Stimulated activated memory B cell treated with anti-CD40 and anti-IgM and Interleukin-4, amounts not matched to agents 10 μg/mL and 1 μg/mL and 100 μg/mL, for 72 hours (primary cell): ENCODE data around the gene BAG2.

ENCODE experiments used
- ATAC-seq: fragments of 150-1000 bp; cut with Tn5 transposase; 2 replicates; pipeline ENCODE4 v1.10.0; 2021
- H3K27ac Mint-ChIP-seq: one replicate; pipeline ENCODE4 v1.8.0; 2022; ENCODE audit warnings: mild to moderate bottlenecking, mixed read lengths
- H3K27me3 Mint-ChIP-seq: one replicate; pipeline ENCODE4 v1.8.0; 2022; ENCODE audit warnings: mixed read lengths
- H3K36me3 Mint-ChIP-seq: one replicate; pipeline ENCODE4 v1.8.0; 2022; ENCODE audit warnings: mixed read lengths
- H3K4me1 Mint-ChIP-seq: one replicate; pipeline ENCODE4 v1.8.0; 2022; ENCODE audit warnings: mixed read lengths
- H3K4me3 Mint-ChIP-seq: one replicate; pipeline ENCODE4 v1.8.0; 2022; ENCODE audit warnings: mild to moderate bottlenecking, moderate library complexity, mixed read lengths
- H3K9me3 Mint-ChIP-seq: one replicate; pipeline ENCODE4 v1.8.0; 2022; ENCODE audit warnings: mixed read lengths

BAG2 gene

GRCh38 chr6:57201718-57202117 lies 29.6 kb downstream of the BAG2 start:
- H3K4me1 Mint-ChIP-seq: no peaks in the 10 kb centered on the region
- H3K4me3 Mint-ChIP-seq: no peak overlapping the region
- ATAC-seq: no peak
- no peaks in the 10 kb centered on the region for H3K27me3 Mint-ChIP-seq
- no peaks in the 10 kb centered on the region for H3K36me3 Mint-ChIP-seq
- H3K9me3 Mint-ChIP-seq: no peaks in the 10 kb centered on the region
- no peak overlapping the region for H3K27ac Mint-ChIP-seq

GRCh38 chr6:57205550-57206328 lies 33.6 kb downstream of the BAG2 start:
- H3K27ac Mint-ChIP-seq: no peak overlapping the region
- no peaks in the 10 kb centered on the region for H3K27me3 Mint-ChIP-seq
- no peaks in the 10 kb centered on the region for H3K9me3 Mint-ChIP-seq
- no peaks in the 10 kb centered on the region for H3K36me3 Mint-ChIP-seq
- H3K4me3 Mint-ChIP-seq: no peak overlapping the region
- H3K4me1 Mint-ChIP-seq: no peaks in the 10 kb centered on the region
- ATAC-seq: no peak

- H3K27ac Mint-ChIP-seq: no peak overlapping the region
- no peak overlapping the region for H3K4me3 Mint-ChIP-seq
These were observed 35.0 kb downstream of the BAG2 start for GRCh38 chr6:57207141-57207540.

GRCh38 chr6:57207872-57208271 lies 35.7 kb downstream of the BAG2 start:
- Mint-ChIP-seq H3K27ac (no peak overlapping the region), H3K27me3 (no peaks in the 10 kb centered on the region)
- no peak for ATAC-seq

More at GRCh38 chr6:57207141-57207540, 35.0 kb downstream of the BAG2 start:
- H3K36me3 Mint-ChIP-seq: no peaks in the 10 kb centered on the region
- ATAC-seq: no peak
- H3K4me1 Mint-ChIP-seq: no peaks in the 10 kb centered on the region
- no peaks in the 10 kb centered on the region for H3K27me3 Mint-ChIP-seq
- no peaks in the 10 kb centered on the region for H3K9me3 Mint-ChIP-seq

GRCh38 chr6:57209030-57209429 lies 36.9 kb downstream of the BAG2 start:
- H3K27ac Mint-ChIP-seq: no peak overlapping the region

More at GRCh38 chr6:57207872-57208271, 35.7 kb downstream of the BAG2 start:
- no peak overlapping the region for H3K4me3 Mint-ChIP-seq
- H3K9me3 Mint-ChIP-seq: no peaks in the 10 kb centered on the region
- H3K4me1 Mint-ChIP-seq: no peaks in the 10 kb centered on the region
- H3K36me3 Mint-ChIP-seq: no peaks in the 10 kb centered on the region

GRCh38 chr6:57210060-57210459 lies 37.9 kb downstream of the BAG2 start:
- Mint-ChIP-seq H3K9me3 (peaks cover 2% of the 10 kb centered on the region), H3K27ac (no peak overlapping the region), H3K4me3 (no peak overlapping the region), H3K4me1 (no peaks in the 10 kb centered on the region), H3K36me3 (peaks cover 5% of the 10 kb centered on the region), H3K27me3 (no peaks in the 10 kb centered on the region)
- no peak for ATAC-seq

More at GRCh38 chr6:57209030-57209429, 36.9 kb downstream of the BAG2 start:
- no peak for ATAC-seq
- Mint-ChIP-seq H3K9me3 (no peaks in the 10 kb centered on the region), H3K4me1 (no peaks in the 10 kb centered on the region), H3K36me3 (no peaks in the 10 kb centered on the region), H3K4me3 (no peak overlapping the region), H3K27me3 (no peaks in the 10 kb centered on the region)

GRCh38 chr6:57215260-57215659 lies 43.1 kb downstream of the BAG2 start:
- Mint-ChIP-seq H3K27ac (no peak overlapping the region), H3K9me3 (peaks cover 2% of the 10 kb centered on the region), H3K4me3 (no peak overlapping the region), H3K36me3 (peaks cover 10% of the 10 kb centered on the region), H3K4me1 (peaks cover 9% of the 10 kb centered on the region), H3K27me3 (no peaks in the 10 kb centered on the region)
- ATAC-seq: no peak

- Mint-ChIP-seq H3K9me3 (peaks cover 2% of the 10 kb centered on the region), H3K4me3 (no peak overlapping the region), H3K27ac (no peak overlapping the region), H3K4me1 (peaks cover 13% of the 10 kb centered on the region), H3K36me3 (peaks cover 10% of the 10 kb centered on the region), H3K27me3 (no peaks in the 10 kb centered on the region)
- no peak for ATAC-seq
These were observed 44.3 kb downstream of the BAG2 start for GRCh38 chr6:57216235-57217101.

- H3K27me3 Mint-ChIP-seq: no peaks in the 10 kb centered on the region
These were observed 45.1 kb downstream of the BAG2 start for GRCh38 chr6:57217270-57217669.

GRCh38 chr6:57220083-57220703 lies 48.1 kb downstream of the BAG2 start:
- H3K27ac Mint-ChIP-seq: no peak overlapping the region

More at GRCh38 chr6:57217270-57217669, 45.1 kb downstream of the BAG2 start:
- Mint-ChIP-seq H3K27ac (no peak overlapping the region), H3K4me3 (no peak overlapping the region), H3K9me3 (peaks cover 2% of the 10 kb centered on the region), H3K36me3 (peaks cover 15% of the 10 kb centered on the region), H3K4me1 (peaks cover 15% of the 10 kb centered on the region)
- no peak for ATAC-seq

GRCh38 chr6:57221191-57221935 lies 49.2 kb downstream of the BAG2 start:
- no peaks in the 10 kb centered on the region for H3K9me3 Mint-ChIP-seq
- H3K36me3 Mint-ChIP-seq: peaks cover 5% of the 10 kb centered on the region
- no peaks in the 10 kb centered on the region for H3K27me3 Mint-ChIP-seq
- peaks cover 19% of the 10 kb centered on the region for H3K4me1 Mint-ChIP-seq
- H3K27ac Mint-ChIP-seq: peak overlapping the region; percentile 94
- H3K4me3 Mint-ChIP-seq: peak overlapping the region; percentile 99
- ATAC-seq: peak; percentile 73

More at GRCh38 chr6:57220083-57220703, 48.1 kb downstream of the BAG2 start:
- peaks cover 19% of the 10 kb centered on the region for H3K4me1 Mint-ChIP-seq
- no peaks in the 10 kb centered on the region for H3K9me3 Mint-ChIP-seq
- H3K27me3 Mint-ChIP-seq: no peaks in the 10 kb centered on the region
- no peak for ATAC-seq
- peak overlapping the region; percentile 31 for H3K4me3 Mint-ChIP-seq
- H3K36me3 Mint-ChIP-seq: peaks cover 8% of the 10 kb centered on the region

- peak; percentile 96 for ATAC-seq
These were observed 50.0 kb downstream of the BAG2 start, which contains the start of gene RAB23 for GRCh38 chr6:57221936-57222742. Gene RAB23 (minus strand): TSS chr6:57222307. CDS start chr6:57210380, 11,927 bp downstream.

GRCh38 chr6:57222743-57223077 lies 50.6 kb downstream of the BAG2 start:
- Mint-ChIP-seq H3K9me3 (no peaks in the 10 kb centered on the region), H3K4me3 (peak overlapping the region; percentile 99), H3K27me3 (no peaks in the 10 kb centered on the region), H3K27ac (peak overlapping the region; percentile 94), H3K36me3 (peaks cover 5% of the 10 kb centered on the region), H3K4me1 (peaks cover 10% of the 10 kb centered on the region)
- ATAC-seq: no peak

More at GRCh38 chr6:57221936-57222742, 50.0 kb downstream of the BAG2 start, which contains the start of gene RAB23:
- peaks cover 5% of the 10 kb centered on the region for H3K36me3 Mint-ChIP-seq
- peaks cover 14% of the 10 kb centered on the region for H3K4me1 Mint-ChIP-seq
- no peaks in the 10 kb centered on the region for H3K27me3 Mint-ChIP-seq
- H3K4me3 Mint-ChIP-seq: peak within 1 kb of the TSS; percentile 99
- H3K27ac Mint-ChIP-seq: peak within 1 kb of the TSS; percentile 94
- H3K9me3 Mint-ChIP-seq: no peaks in the 10 kb centered on the region
